Measurements from ENCODE around the gene SAT2. TPM values are rescaled to one million over a fixed set of nuclear protein-coding genes. Genes with fewer than 3 reads are reported as not detected.

Gene SAT2
- total and polyA plus RNA-seq, 2 of the 13 experiments (the other 11 are each of a cell fraction or from before 2014, with no cell fraction given): 37.6 to 93.7 TPM

GRCh38 chr17:7579001-7579833, 48.4 kb downstream of the SAT2 start, which contains the start of gene CD68 (continued):
- TF ChIP-seq HINFP (CRISPR knock-in tag; IDR thresholded peaks at IDR 0.05; ENCODE audit: low read depth) (peak; percentile 30; the same call in 1 of the 2 replicates), GZF1 (CRISPR knock-in tag; IDR thresholded peaks at IDR 0.05) (0 out of 2 replicates have a peak, but pooled peaks have one; percentile 66), HBP1 (CRISPR knock-in tag; IDR thresholded peaks at IDR 0.05; ENCODE audit: low read depth) (no peak), PHF20 (CRISPR knock-in tag; IDR thresholded peaks at IDR 0.05) (peak; percentile 63), ZBTB43 (CRISPR knock-in tag; conservative IDR thresholded peaks at IDR 0.05) (0 out of 2 replicates have a peak, but pooled peaks have one; percentile 33), BATF2 (CRISPR knock-in tag; IDR thresholded peaks at IDR 0.05) (peak; percentile 49; the same call in 1 of the 2 replicates), ZNF280D (CRISPR knock-in tag; IDR thresholded peaks at IDR 0.05) (peak; percentile 96), TEAD2 (CRISPR knock-in tag; IDR thresholded peaks at IDR 0.05) (peak; percentile 46; the same call in 1 of the 2 replicates), HMGXB3 (CRISPR knock-in tag; IDR thresholded peaks at IDR 0.05; ENCODE audit: borderline replicate concordance) (0 out of 2 replicates have a peak, but pooled peaks have one; percentile 49), ZNF44 (CRISPR knock-in tag; IDR thresholded peaks at IDR 0.05) (peak; percentile 64), RBFOX2 (IDR thresholded peaks at IDR 0.05; ENCODE audit: low read depth, low read length) (peak; percentile 75), RNF2 (conservative IDR thresholded peaks at IDR 0.05; ENCODE audit: low read depth) (0 out of 2 replicates have a peak, but pooled peaks have one; percentile 46), ZNF761 (CRISPR knock-in tag; conservative IDR thresholded peaks at IDR 0.05) (0 out of 2 replicates have a peak, but pooled peaks have one; percentile 34), MAF1 (CRISPR knock-in tag; IDR thresholded peaks at IDR 0.05; ENCODE audit: borderline replicate concordance) (0 out of 2 replicates have a peak, but pooled peaks have one; percentile 75)

Measured in HepG2 (cell line).